ENCODE data around the gene CCAR1.
"Not testable (repeated sequence)": the region's sequence is repeated elsewhere in the genome, so short reads cannot be mapped to it uniquely, and the experiment has no call there.

CCAR1 gene

DNA sequence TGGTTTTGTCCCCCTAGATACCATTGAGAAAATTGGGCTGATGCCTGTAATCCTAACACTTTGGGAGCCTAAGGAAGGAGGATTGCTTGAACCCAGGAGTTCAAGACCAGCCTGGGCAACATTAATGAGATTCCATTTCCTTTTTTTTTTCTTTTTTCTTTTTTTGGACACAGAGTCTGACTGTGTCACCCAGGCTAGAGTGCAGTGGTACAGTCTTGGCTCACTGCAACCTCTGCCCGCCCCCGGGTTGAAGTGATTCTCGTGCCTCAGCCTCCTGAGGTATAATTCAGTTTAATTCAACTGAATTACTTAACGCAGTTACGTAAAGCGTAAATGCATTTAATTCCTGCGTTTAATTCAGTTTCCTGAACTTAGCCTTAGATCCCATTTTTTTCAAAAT is 13.3 kb downstream of the CCAR1 start:
- no peak for DNase-seq
- no peak for ATAC-seq (replicated peaks)
- H3K9me3 Mint-ChIP-seq, result no peaks in the 10 kb centered on the region
- no peak overlapping the region for H3K27ac Mint-ChIP-seq
- H3K27me3 Mint-ChIP-seq, result no peaks in the 10 kb centered on the region
- H3K4me3 Mint-ChIP-seq, result no peak overlapping the region
- H3K36me3 Mint-ChIP-seq, result peaks cover 35 to 36% of the 10 kb centered on the region in 2 donors
- H3K4me1 Mint-ChIP-seq, result no peaks in the 10 kb centered on the region

DNA sequence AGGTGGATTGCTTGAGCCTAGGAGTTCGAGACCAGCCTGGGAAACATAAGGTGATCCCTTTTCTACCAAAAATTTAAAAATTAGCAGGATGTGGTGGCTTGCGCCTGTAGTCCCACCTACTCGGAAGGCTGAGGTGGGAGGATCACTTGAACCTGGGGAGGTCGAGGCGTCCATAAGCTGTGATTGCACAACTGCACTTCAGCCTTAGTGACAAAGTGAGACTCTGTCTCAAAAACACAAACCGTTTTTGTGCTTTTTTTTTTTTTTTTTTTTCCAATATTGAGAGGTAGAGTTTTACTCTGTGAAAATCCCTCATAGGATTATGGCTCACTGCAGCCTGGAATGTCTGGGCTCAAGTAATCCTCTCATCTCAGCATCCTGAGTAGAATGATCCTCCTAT is 14.1 kb downstream of the CCAR1 start:
- DNase-seq (no peak), ATAC-seq (replicated peaks) (no peak)
- Mint-ChIP-seq H3K4me1 (no peaks in the 10 kb centered on the region), H3K9me3 (no peaks in the 10 kb centered on the region), H3K36me3 (peaks cover 37 to 43% of the 10 kb centered on the region in 2 donors), H3K4me3 (no peak overlapping the region), H3K27me3 (no peaks in the 10 kb centered on the region), H3K27ac (no peak overlapping the region)

DNA sequence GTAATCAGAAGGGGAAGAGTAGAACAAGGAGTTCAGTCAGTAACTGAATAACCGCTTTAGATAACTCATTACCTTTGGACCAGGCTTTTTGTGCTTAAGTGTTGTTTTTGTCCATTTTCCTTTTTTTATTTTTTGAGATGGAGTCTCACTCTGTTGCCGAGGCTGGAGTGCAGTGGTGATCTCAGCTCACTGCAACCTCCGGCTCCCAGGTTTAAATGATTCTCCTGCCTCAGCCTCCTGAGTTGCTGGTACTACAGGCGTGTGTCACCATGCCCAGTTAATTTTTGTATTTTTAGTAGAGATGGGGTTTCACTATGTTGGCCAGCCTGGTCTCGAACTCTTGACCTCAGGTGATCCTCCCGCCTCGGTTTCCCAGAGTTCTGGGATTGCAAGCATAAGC is 14.7 kb downstream of the CCAR1 start:
- not testable (repeated sequence) for H3K4me3 Mint-ChIP-seq; H3K9me3 Mint-ChIP-seq; H3K27me3 Mint-ChIP-seq; DNase-seq; H3K27ac Mint-ChIP-seq; ATAC-seq (replicated peaks); H3K4me1 Mint-ChIP-seq
- peaks cover 37 to 43% of the 10 kb centered on the region in 2 donors for H3K36me3 Mint-ChIP-seq

DNA sequence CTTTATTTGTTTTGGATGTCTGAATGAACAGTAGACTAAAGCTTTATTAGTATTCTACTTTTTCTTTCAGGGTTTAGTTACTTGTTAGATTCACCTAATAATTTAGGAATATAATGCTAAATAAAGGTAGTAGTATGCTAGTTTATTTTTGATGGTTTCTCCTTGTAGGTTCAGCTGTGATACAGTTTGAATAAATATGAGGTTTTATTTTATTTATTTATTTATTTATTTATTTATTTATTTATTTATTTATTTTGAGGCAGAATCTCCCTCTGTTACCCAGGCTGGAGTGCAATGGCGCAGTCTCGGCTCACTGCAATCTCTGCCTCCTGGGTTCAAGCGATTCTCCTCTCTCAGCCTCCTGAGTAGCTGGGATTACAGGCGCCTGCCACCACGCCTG is 19.6 kb downstream of the CCAR1 start:
- not testable (repeated sequence) for H3K4me3 Mint-ChIP-seq; DNase-seq; H3K27ac Mint-ChIP-seq; H3K27me3 Mint-ChIP-seq; H3K4me1 Mint-ChIP-seq; H3K9me3 Mint-ChIP-seq; ATAC-seq (replicated peaks)
- H3K36me3 Mint-ChIP-seq, result peaks cover 32 to 35% of the 10 kb centered on the region in 2 donors

DNA sequence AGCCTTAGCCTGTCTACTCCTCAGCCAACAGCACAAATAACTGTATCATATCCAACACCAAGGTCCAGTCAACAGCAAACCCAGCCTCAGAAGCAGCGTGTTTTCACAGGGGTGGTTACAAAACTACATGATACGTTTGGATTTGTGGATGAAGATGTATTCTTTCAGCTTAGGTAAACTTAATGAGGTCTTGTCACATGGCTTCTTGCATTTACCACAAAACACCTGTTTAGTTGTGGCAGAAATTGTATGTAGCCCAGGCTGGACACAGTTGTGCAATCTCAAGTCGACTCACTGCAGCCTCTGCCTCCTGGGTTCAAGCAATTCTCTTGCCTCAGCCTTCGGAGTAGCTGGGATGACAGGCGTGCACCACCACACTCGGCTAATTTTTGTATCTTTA is 21.4 kb downstream of the CCAR1 start:
- DNase-seq, result no peak
- Mint-ChIP-seq H3K27ac (no peak overlapping the region), H3K36me3 (peaks cover 18 to 25% of the 10 kb centered on the region in 2 donors)

DNA sequence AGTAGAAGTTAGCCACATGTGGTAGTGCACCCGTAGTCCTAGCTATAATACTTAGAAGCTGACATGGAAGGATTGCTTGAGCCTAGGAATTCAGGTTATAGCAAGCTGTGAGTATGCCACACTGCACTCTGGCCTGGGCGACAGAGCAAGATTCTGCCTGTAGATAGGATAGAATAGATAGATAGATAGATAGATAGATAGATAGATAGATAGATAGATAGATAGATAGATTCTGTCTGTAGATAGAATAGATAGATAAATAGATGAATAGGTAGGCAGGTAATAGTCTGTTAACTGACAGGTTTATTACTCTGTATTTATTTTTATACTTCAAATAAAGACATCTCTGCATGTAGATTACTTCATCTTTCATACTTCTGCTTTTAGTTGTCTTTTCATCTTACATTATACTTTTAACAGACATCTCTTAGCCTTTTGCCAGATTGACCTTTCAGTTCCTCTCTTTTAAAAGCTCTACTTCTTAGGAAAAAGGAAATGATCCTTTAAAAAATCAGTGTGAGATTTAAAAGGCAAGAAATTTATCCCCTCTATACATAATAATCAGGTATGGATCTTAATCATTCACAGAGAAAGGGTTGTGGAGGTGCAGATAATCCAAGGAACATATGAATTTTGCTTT is 31.8 kb downstream of the CCAR1 start:
- Mint-ChIP-seq H3K27me3 (no peaks in the 10 kb centered on the region), H3K36me3 (peaks cover 23% of the 10 kb centered on the region in 2 donors), H3K27ac (peak overlapping the region; percentile 69), H3K4me1 (peaks cover 4 to 9% of the 10 kb centered on the region in 2 donors), H3K4me3 (peak overlapping the region in 1 of 2 donors; percentile 56), H3K9me3 (no peaks in the 10 kb centered on the region)
- DNase-seq (no peak), ATAC-seq (replicated peaks) (peak; percentile 27 to 36)

More for the DNA sequence above, 21.4 kb downstream of the CCAR1 start:
- Mint-ChIP-seq H3K27me3 (no peaks in the 10 kb centered on the region), H3K4me1 (no peaks in the 10 kb centered on the region), H3K4me3 (no peak overlapping the region), H3K9me3 (no peaks in the 10 kb centered on the region)
- ATAC-seq (replicated peaks), result no peak

DNA sequence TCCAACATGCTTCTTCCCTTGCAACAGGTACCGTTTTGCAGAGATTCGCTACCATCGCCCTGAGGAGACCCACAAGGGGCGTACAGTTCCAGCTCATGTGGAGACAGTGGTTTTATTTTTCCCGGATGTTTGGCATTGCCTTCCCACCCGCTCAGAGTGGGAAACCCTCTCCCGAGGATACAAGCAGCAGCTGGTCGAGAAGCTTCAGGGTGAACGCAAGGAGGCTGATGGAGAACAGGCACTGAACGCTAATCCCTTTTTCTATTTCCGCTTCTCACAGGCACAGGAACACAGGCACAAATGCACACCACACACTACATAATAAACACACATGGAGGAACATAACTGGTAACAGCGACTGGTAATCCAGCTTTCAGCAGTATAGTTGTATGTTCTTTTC is 35.2 kb downstream of the CCAR1 start:
- peaks cover 17 to 21% of the 10 kb centered on the region in 2 donors for H3K36me3 Mint-ChIP-seq
- no peak overlapping the region for H3K4me3 Mint-ChIP-seq
- no peak for ATAC-seq (replicated peaks)

DNA sequence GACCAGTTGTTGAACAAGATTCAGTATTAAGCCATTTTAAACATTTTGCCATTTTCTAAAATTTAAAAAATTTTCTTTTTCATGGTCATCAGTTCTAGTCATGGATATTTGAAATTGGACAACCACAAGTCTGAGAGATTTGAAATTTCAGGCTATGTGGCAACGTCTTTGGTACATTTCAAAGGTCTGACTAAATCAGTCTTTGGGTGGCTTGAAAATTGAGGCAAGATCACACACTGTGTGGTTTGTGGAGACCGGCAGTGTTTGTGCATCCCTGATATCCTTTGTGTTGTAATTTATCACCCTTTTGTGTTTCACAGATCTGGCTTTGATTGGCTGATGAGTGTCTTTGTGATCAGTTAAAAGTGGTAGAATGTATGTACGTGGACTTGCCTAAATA is 35.7 kb downstream of the CCAR1 start:
- H3K4me3 Mint-ChIP-seq, result no peak overlapping the region
- no peak for DNase-seq
- H3K9me3 Mint-ChIP-seq, result no peaks in the 10 kb centered on the region
- H3K27ac Mint-ChIP-seq, result no peak overlapping the region
- no peak for ATAC-seq (replicated peaks)
- peaks cover 15 to 19% of the 10 kb centered on the region in 2 donors for H3K36me3 Mint-ChIP-seq
- peaks cover 4 to 9% of the 10 kb centered on the region in 2 donors for H3K4me1 Mint-ChIP-seq
- H3K27me3 Mint-ChIP-seq, result no peaks in the 10 kb centered on the region

More for the DNA sequence above, 35.2 kb downstream of the CCAR1 start:
- Mint-ChIP-seq H3K27me3 (no peaks in the 10 kb centered on the region), H3K4me1 (peaks cover 4 to 9% of the 10 kb centered on the region in 2 donors), H3K27ac (no peak overlapping the region), H3K9me3 (no peaks in the 10 kb centered on the region)
- DNase-seq, result no peak

DNA sequence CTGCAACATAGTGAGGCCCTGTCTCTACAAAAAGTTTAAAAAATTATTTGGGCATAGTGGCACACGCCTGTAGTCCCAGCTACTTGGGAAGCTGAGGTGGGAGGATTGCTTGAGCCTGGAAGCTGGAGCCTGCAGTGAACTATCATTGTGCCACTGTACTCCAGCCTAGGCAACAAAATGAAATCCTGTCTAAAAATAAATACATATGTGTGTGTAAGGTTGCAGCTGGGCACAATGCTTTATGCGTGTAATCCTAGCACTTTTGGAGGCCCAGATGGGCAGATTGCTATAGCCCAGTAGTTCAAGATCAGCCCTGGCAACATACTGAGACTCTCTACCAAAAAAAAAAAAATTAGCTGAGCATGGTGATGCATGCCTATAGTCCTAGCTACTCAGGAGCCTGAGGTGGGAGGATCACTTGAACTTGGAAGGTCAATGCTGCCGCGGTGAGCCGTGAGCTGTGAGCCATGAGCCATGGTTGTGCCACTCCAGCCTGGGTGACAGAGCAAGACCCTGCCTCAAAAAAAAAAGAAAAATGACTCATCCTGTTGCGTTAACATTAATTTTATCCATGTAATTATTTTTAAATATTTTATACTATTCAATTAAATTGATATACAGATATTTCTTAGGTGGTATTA is 38.3 kb downstream of the CCAR1 start:
- Mint-ChIP-seq H3K4me1 (no peaks in the 10 kb centered on the region), H3K4me3 (no peak overlapping the region), H3K27me3 (no peaks in the 10 kb centered on the region), H3K36me3 (peaks cover 23 to 24% of the 10 kb centered on the region in 2 donors), H3K9me3 (no peaks in the 10 kb centered on the region), H3K27ac (no peak overlapping the region)
- ATAC-seq (replicated peaks) (no peak), DNase-seq (no peak)

DNA sequence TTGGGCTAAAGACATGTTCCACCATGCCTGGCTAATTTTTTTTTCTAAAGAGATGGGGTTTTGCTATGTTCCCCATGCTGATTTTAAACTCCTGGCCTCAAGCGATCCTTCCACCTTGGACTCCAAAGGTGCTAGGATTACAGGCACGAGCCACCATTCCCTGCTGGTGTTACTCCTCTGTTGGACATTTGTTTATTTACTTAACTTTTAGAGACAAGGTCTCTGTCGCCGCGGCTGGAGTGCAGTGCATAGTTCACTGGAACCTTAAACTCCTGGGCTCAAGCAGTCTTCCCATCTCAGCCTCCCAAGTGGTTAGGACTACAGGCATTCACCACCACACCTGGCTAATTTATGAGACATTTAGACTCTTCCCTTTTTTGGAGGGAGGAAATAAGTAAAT is 38.9 kb downstream of the CCAR1 start:
- no peak for ATAC-seq (replicated peaks)
- Mint-ChIP-seq H3K9me3 (no peaks in the 10 kb centered on the region), H3K4me3 (no peak overlapping the region), H3K36me3 (peaks cover 28% of the 10 kb centered on the region in 2 donors), H3K27ac (peak overlapping the region; percentile 37), H3K27me3 (no peaks in the 10 kb centered on the region), H3K4me1 (no peaks in the 10 kb centered on the region)
- no peak for DNase-seq

DNA sequence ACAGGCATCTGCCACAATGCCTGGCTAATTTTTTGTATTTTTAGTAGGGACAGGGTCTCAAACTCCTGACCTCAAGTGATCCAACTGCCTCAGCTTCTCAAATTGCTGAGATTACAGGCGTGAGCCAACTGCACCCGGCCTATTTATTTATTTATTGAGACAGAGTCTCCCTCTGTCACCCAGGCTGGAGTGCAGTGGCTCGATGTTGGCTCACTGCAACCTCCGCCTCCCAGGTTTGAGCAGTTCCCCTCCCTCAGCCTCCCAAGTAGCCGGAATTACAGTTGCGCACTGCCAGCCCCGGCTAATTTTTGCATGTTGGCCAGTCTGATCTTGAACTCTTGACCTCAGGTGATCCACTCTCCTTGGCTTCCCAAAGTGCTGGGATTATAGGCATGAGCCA is 46.4 kb downstream of the CCAR1 start:
- H3K36me3 Mint-ChIP-seq, result peaks cover 28 to 38% of the 10 kb centered on the region in 2 donors
- H3K27me3 Mint-ChIP-seq; H3K4me1 Mint-ChIP-seq; H3K4me3 Mint-ChIP-seq; DNase-seq; H3K9me3 Mint-ChIP-seq; H3K27ac Mint-ChIP-seq; ATAC-seq (replicated peaks): not testable (repeated sequence)

DNA sequence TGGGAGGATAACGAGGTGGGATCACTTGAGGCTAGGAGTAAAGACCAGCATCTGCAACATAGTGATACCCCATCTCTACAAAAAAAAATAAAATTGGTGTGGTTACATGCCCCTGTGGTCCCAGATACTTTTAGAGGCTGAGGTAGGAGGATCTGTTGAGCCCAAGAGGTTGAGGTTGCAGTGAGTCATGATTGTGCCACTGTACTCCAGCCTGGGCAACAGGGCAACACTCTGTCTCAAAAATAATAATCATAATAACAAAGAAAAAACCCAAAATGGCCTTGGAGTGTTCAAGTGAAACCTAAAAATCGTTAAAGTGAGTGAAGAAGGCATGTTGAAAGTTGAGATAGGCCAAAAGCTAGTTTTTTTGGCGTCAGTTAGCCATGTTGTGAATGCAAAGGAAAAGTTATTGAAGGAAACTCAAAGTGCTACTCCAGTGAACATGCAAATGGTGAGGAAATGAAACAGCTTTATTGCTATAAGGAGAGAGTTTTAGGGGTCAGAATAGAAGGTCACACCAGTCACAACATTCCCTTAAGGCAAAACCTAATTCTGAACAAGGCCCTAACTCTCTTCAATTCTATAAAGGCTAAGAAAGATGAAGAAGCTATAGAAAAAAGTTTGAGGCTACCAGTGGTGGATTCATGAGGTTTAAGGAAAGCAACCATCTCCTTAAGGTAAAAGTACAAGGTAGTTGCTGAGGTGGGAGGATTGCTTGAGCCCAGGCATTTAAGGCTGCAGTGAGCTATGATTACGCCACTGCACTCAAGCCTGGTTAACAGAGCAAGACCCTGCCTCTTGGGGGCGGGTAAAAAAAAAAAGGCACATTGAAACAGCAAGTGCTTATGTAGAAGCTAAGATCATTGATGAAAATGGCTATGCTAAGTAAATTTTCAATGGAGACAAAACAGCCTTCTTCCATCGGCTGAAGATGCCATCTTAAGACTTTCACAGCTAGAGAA is 60.9 kb downstream of the CCAR1 start:
- Mint-ChIP-seq H3K36me3 (peaks cover 48 to 56% of the 10 kb centered on the region in 2 donors), H3K27ac (peak overlapping the region; percentile 92), H3K27me3 (no peaks in the 10 kb centered on the region), H3K4me3 (peak overlapping the region; percentile 30 to 67), H3K4me1 (peaks cover 17 to 24% of the 10 kb centered on the region in 2 donors), H3K9me3 (no peaks in the 10 kb centered on the region)
- ATAC-seq (replicated peaks) (peak; percentile 89 to 90), DNase-seq (peak; percentile 28)

DNA sequence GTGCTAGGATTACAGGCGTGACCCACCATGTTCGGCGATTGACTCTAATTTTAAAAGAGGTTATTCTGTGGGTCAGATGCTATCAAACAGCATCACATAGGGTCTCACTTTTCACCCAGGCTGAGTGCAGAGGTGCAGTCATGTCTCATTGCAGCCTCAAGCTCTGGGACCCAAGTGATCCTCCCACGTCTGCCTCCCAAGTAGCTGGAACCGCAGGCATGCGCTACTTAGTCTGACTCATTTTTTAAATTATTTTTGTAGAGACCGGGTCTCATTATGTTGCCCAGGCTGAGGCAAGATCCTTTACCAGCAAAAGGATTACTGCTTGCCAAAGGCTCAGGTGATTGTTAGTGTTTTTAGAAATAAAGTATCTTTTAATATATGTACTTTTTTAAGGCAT is 63.4 kb downstream of the CCAR1 start:
- Mint-ChIP-seq H3K36me3 (peaks cover 45 to 53% of the 10 kb centered on the region in 2 donors), H3K27ac (no peak overlapping the region)
- ATAC-seq (replicated peaks), result no peak

DNA sequence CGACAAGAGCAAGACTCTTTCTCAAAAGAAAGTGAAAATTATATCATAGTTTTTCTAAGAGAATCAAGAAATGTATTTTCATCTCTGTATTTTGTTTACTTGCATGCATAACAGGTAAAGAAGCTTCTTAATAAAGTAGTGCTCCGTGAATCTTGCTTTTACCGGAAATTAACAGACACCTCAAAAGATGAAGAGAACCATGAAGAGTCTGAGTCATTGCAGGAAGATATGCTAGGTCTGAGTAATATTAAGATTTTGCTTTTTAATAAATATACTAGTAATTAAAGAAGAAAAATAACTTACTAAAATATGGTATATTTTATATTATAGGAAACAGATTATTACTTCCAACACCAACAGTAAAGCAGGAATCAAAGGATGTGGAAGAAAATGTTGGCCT is 66.8 kb downstream of the CCAR1 start:
- H3K36me3 Mint-ChIP-seq, result peaks cover 30 to 45% of the 10 kb centered on the region in 2 donors
- H3K4me1 Mint-ChIP-seq, result peaks cover 0 to under 1% of the 10 kb centered on the region in 2 donors
- ATAC-seq (replicated peaks) (no peak), DNase-seq (no peak)
- H3K9me3 Mint-ChIP-seq, result no peaks in the 10 kb centered on the region
- H3K4me3 Mint-ChIP-seq, result no peak overlapping the region
- no peaks in the 10 kb centered on the region for H3K27me3 Mint-ChIP-seq
- no peak overlapping the region for H3K27ac Mint-ChIP-seq

More for the DNA sequence above, 63.4 kb downstream of the CCAR1 start:
- no peaks in the 10 kb centered on the region for H3K9me3 Mint-ChIP-seq
- H3K4me1 Mint-ChIP-seq, result peaks cover 17 to 24% of the 10 kb centered on the region in 2 donors
- DNase-seq, result no peak
- no peaks in the 10 kb centered on the region for H3K27me3 Mint-ChIP-seq
- no peak overlapping the region for H3K4me3 Mint-ChIP-seq
